ENCODE results near the gene SPATA22. TPM values are rescaled to one million over a fixed set of nuclear protein-coding genes. Genes with fewer than 3 reads are reported as not detected.
"Not testable (repeated sequence)": the region's sequence is repeated elsewhere in the genome, so short reads cannot be mapped to it uniquely, and the experiment has no call there.

Gene SPATA22
- total and polyA plus RNA-seq, 2 donors, result 0.33 to 0.46 TPM

DNA sequence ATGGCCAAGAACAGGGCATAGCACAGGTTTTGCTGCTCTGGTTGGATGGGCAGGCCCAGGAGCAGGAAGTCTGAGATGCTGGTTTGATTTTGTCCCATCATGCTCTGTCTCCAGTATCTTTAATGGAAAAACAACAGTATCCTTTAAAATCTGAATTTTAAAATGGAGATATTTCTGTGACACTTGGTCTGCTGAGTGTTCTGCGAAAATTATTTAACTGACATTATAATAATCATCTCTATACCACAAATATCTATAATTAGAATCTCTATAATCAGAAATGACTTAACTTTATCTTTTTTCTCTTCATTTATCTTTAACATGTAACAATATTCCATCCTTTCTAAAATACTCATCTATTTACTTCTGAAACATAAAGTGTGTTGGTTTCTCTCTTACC is 73.3 kb downstream of the SPATA22 start, which contains the start of gene OR1E1:
TSS of gene OR1E1 (minus strand) at position 101 of the 400 bp plus-strand sequence. CDS start at position 101, 0 bp downstream.
- 82% methylated on average over 1 of the region's 1 CpG for WGBS
- no peaks in the 10 kb centered on the region for H3K9me3 ChIP-seq (ENCODE audit: control insufficient read depth in 2 of 2, insufficient read depth in 1 of 2, low read length in 1 of 2)
- no peak for DNase-seq (ENCODE audit: low read depth in 6 of 9, low spot score in 9 of 9)

DNA sequence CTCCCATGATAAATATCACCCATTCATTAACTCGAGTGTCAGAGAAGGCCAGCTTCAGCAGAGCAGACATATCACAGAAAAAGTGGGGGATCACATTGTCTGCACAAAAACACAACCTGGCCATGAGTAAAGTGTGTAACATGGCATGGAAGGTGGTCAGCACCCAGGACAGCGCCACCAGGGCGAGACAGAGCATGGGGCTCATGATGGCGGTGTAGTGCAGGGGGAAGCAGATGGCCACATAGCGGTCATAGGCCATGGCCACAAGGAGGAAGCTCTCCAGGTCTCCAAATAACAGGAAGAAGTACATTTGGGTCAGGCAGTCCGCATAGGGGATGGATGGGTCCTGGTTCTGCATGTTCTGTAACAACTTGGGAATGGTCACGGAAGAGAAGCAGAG is 73.8 kb downstream of the SPATA22 start:
- not testable (repeated sequence) for H3K4me1 ChIP-seq (ENCODE audit: control insufficient read depth in 2 of 2, insufficient read depth in 2 of 2, low read length in 2 of 2); H3K27ac ChIP-seq (ENCODE audit: low read depth in 1 of 2, low read length in 1 of 2); H3K36me3 ChIP-seq (ENCODE audit: control insufficient read depth in 2 of 2, insufficient read depth in 2 of 2, low read length in 1 of 2); DNase-seq (ENCODE audit: low read depth in 6 of 9, low spot score in 9 of 9); H3K27me3 ChIP-seq (ENCODE audit: control insufficient read depth in 2 of 2, insufficient read depth in 1 of 2, low read length in 1 of 2); H3K9me3 ChIP-seq (ENCODE audit: control insufficient read depth in 2 of 2, insufficient read depth in 1 of 2, low read length in 1 of 2); H3K4me3 ChIP-seq (ENCODE audit: low read length in 2 of 2)
- 59% methylated on average over 7 of the region's 7 CpGs for WGBS

More for the DNA sequence above, 73.3 kb downstream of the SPATA22 start, which contains the start of gene OR1E1:
- Histone ChIP-seq H3K4me3 (ENCODE audit: low read length in 2 of 2) (no peak within 1 kb of the TSS), H3K27ac (ENCODE audit: low read depth in 1 of 2, low read length in 1 of 2) (no peak within 1 kb of the TSS), H3K27me3 (ENCODE audit: control insufficient read depth in 2 of 2, insufficient read depth in 1 of 2, low read length in 1 of 2) (no peaks in the 10 kb centered on the region), H3K4me1 (ENCODE audit: control insufficient read depth in 2 of 2, insufficient read depth in 2 of 2, low read length in 2 of 2) (no peaks in the 10 kb centered on the region), H3K36me3 (ENCODE audit: control insufficient read depth in 2 of 2, insufficient read depth in 2 of 2, low read length in 1 of 2) (no peaks in the 10 kb centered on the region)

Other genes with a start within 250 kb of the SPATA22 start
- gene OR3A1, start 173.5 kb downstream of the SPATA22 start, total RNA-seq, result 0.09 TPM
- gene OR3A1, start 173.5 kb downstream of the SPATA22 start, polyA plus RNA-seq, result 0.05 TPM
- 0.52 TPM for gene OR3A2, start 85.5 kb downstream of the SPATA22 start, total RNA-seq
- 0.07 TPM for gene OR3A2, start 85.5 kb downstream of the SPATA22 start, polyA plus RNA-seq
- not detected for gene OR1E1, start 73.4 kb downstream of the SPATA22 start, total RNA-seq
- gene OR1E1, start 73.4 kb downstream of the SPATA22 start, polyA plus RNA-seq, result 0.02 TPM
- not detected for gene OR3A3, start 60.4 kb downstream of the SPATA22 start, total RNA-seq
- not detected for gene OR3A3, start 60.4 kb downstream of the SPATA22 start, polyA plus RNA-seq
- gene OR1E2, start 38.0 kb downstream of the SPATA22 start, total RNA-seq, result not detected
- 0.05 TPM for gene OR1E2, start 38.0 kb downstream of the SPATA22 start, polyA plus RNA-seq
- 0.57 TPM for gene ASPA, start 4.2 kb upstream of the SPATA22 start, total RNA-seq
- 0.18 TPM for gene ASPA, start 4.2 kb upstream of the SPATA22 start, polyA plus RNA-seq
- gene TRPV3, start 86.0 kb upstream of the SPATA22 start, total RNA-seq, result 0.38 TPM
- gene TRPV3, start 86.0 kb upstream of the SPATA22 start, polyA plus RNA-seq, result 0.98 TPM
- 1.3 TPM for gene TRPV1, start 137.6 kb upstream of the SPATA22 start, total RNA-seq
- gene TRPV1, start 137.6 kb upstream of the SPATA22 start, polyA plus RNA-seq, result 4.9 TPM
- gene SHPK, start 164.4 kb upstream of the SPATA22 start, total RNA-seq, result 6.8 TPM
- gene SHPK, start 164.4 kb upstream of the SPATA22 start, polyA plus RNA-seq, result 4.4 TPM
- gene CTNS, start 164.9 kb upstream of the SPATA22 start, total RNA-seq, result 7.3 TPM
- 8.8 TPM for gene CTNS, start 164.9 kb upstream of the SPATA22 start, polyA plus RNA-seq
- 115 TPM for gene TAX1BP3, start 196.8 kb upstream of the SPATA22 start, total RNA-seq
- gene TAX1BP3, start 196.8 kb upstream of the SPATA22 start, polyA plus RNA-seq, result 73.2 TPM
- gene EMC6, start 197.0 kb upstream of the SPATA22 start, total RNA-seq, result 18.3 TPM
- gene EMC6, start 197.0 kb upstream of the SPATA22 start, polyA plus RNA-seq, result 68.7 TPM
- gene P2RX5, start 224.3 kb upstream of the SPATA22 start, total RNA-seq, result 122 TPM
- 108 TPM for gene P2RX5, start 224.3 kb upstream of the SPATA22 start, polyA plus RNA-seq

Data from thymus (tissue), 11 donors.